Endodermal cell (in vitro differentiated cells): ENCODE results near the gene KRT76. TPM values are rescaled to one million over a fixed set of nuclear protein-coding genes. Genes with fewer than 3 reads are reported as not detected.
A peak's percentile ranks its signal among the peaks of the same experiment; 100 is the strongest.

Experiments used
- DNase-seq: peaks from one replicate; pipeline ENCODE4 v3.0.0-alpha.2; 2017
- H3K27ac ChIP-seq: 2 replicates; pipeline ENCODE4 v1.5.1; 2013; ENCODE audit warnings: mild to moderate bottlenecking, low read depth, low read length, moderate library complexity
- H3K27me3 ChIP-seq: 2 replicates; pipeline ENCODE4 v1.6.1; 2013; ENCODE audit warnings: mild to moderate bottlenecking, low read length, moderate library complexity; ENCODE audit not compliant: insufficient read depth, control insufficient read depth, poor library complexity, severe bottlenecking
- H3K36me3 ChIP-seq: 2 replicates; pipeline ENCODE4 v1.7.0; 2013; ENCODE audit warnings: mild to moderate bottlenecking, low read length, moderate library complexity; ENCODE audit not compliant: control insufficient read depth, insufficient read depth
- H3K4me1 ChIP-seq: one replicate; pipeline ENCODE4 v1.7.0; 2013; ENCODE audit warnings: low read length; ENCODE audit not compliant: control insufficient read depth, insufficient read depth
- H3K4me3 ChIP-seq: 2 replicates; pipeline ENCODE4 v1.5.1; 2013; ENCODE audit warnings: mild to moderate bottlenecking, low read length, moderate library complexity
- H3K9ac ChIP-seq: 2 replicates; pipeline ENCODE4 v1.6.1; 2013; ENCODE audit warnings: mild to moderate bottlenecking, low read length, moderate library complexity; ENCODE audit not compliant: poor library complexity, severe bottlenecking; ENCODE audit errors: extremely low read depth
- H3K9me3 ChIP-seq: 2 replicates; pipeline ENCODE4 v1.6.1; 2013; ENCODE audit warnings: mild to moderate bottlenecking, low read length, moderate library complexity; ENCODE audit not compliant: control insufficient read depth
- H3K27ac Mint-ChIP-seq: 2 replicates; pipeline ENCODE4 v1.8.0; 2020; ENCODE audit warnings: mixed read lengths
- H3K27me3 Mint-ChIP-seq: 2 replicates; pipeline ENCODE4 v1.8.0; 2021; ENCODE audit warnings: mild to moderate bottlenecking, mixed read lengths; ENCODE audit not compliant: insufficient read depth
- H3K36me3 Mint-ChIP-seq: 2 replicates; pipeline ENCODE4 v1.8.0; 2020; ENCODE audit warnings: low read depth, mixed read lengths
- H3K4me1 Mint-ChIP-seq: 2 replicates; pipeline ENCODE4 v1.8.0; 2020; ENCODE audit warnings: mixed read lengths
- H3K4me3 Mint-ChIP-seq: 2 replicates; pipeline ENCODE4 v1.8.0; 2020; ENCODE audit warnings: mild to moderate bottlenecking, moderate library complexity, mixed read lengths
- H3K9me3 Mint-ChIP-seq: 2 replicates; pipeline ENCODE4 v1.8.0; 2020; ENCODE audit warnings: mild to moderate bottlenecking, mixed read lengths
- CTCF ChIP-seq: fragments of 200-600 bp; sonication (generic); conservative IDR thresholded peaks from 2 replicates; pipeline ENCODE4 v1.5.0; 2021; ENCODE audit warnings: antibody characterized with exemption, mild to moderate bottlenecking
- WGBS, 2 experiments: methylation state at CpG; one replicate each; pipeline versions ENCODE4 v1.1.5 to v1.1.7; 2013; ENCODE audit warnings: missing lambda C conversion rate in 2 of 2, mixed read lengths in 1 of 2; ENCODE audit not compliant: insufficient coverage in 1 of 2, insufficient read length in 1 of 2; 5-methylcytosine and 5-hydroxymethylcytosine counted together
- total RNA-seq, 2 donors: library from RNA; stranded (reverse); fragmentation: NEBNext Ultra II Directional in 1 of 2; extraction: Animal tissue kit (Norgen Biotek cat#: 25700) in 1 of 2; gene quantifications; 2 replicates in 1 of 2; 3 replicates in 1 of 2; pipeline ENCODE4 v1.2.1, GENCODE V29; 2021

KRT76 gene
- total RNA-seq, 2 donors from 2014 or later = not detected

DNA sequence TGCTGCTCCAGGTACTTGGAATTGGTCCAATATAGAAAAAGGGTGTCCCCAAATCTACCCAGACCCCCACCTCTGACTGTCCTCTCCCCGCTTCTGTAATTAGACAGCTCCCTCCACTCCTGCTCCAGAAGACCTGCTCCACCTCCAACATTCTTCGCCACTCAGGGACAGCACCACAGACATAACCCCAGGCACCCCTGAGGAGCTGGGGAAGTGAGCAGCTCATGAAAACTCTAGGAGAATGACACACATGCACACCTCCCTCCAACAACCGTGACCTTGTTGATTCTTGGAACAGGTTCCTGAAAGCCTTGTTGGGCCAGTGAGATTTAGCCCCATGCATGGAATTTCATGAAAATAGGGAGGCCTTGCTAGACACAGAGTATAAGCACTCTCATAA is 28.6 kb upstream of the KRT76 start:
- H3K27ac Mint-ChIP-seq = no peak overlapping the region
- no peak overlapping the region for H3K4me3 ChIP-seq
- no peaks in the 10 kb centered on the region for H3K36me3 Mint-ChIP-seq

GRCh38 chr12:52805000-52805399 is 27.9 kb upstream of the KRT76 start:
- peak; percentile 88 for DNase-seq
- H3K36me3 ChIP-seq = no peaks in the 10 kb centered on the region
- Mint-ChIP-seq H3K36me3 (no peaks in the 10 kb centered on the region), H3K27me3 (peaks cover 16% of the 10 kb centered on the region), H3K4me1 (peaks cover 11% of the 10 kb centered on the region), H3K4me3 (no peak overlapping the region), H3K27ac (no peak overlapping the region), H3K9me3 (no peaks in the 10 kb centered on the region)
- no peak overlapping the region for H3K4me3 ChIP-seq
- no peaks in the 10 kb centered on the region for H3K4me1 ChIP-seq
- H3K9ac ChIP-seq = no peak overlapping the region
- no peak overlapping the region for H3K27ac ChIP-seq
- no peaks in the 10 kb centered on the region for H3K27me3 ChIP-seq
- no peaks in the 10 kb centered on the region for H3K9me3 ChIP-seq
- peak; percentile 22 for TF ChIP-seq CTCF
- 36 to 38% methylated on average over 1 of the region's 1 CpG for WGBS, 2 experiments

More for the DNA sequence above, 28.6 kb upstream of the KRT76 start:
- Histone ChIP-seq H3K36me3 (no peaks in the 10 kb centered on the region), H3K27me3 (no peaks in the 10 kb centered on the region), H3K9ac (no peak overlapping the region), H3K4me1 (no peaks in the 10 kb centered on the region), H3K9me3 (no peaks in the 10 kb centered on the region), H3K27ac (no peak overlapping the region)
- 83 to 93% methylated on average over 1 to 3 of the region's 3 CpGs for WGBS, 2 experiments
- TF ChIP-seq CTCF = no peak
- no peaks in the 10 kb centered on the region for H3K9me3 Mint-ChIP-seq
- H3K4me3 Mint-ChIP-seq = no peak overlapping the region
- peaks cover 16% of the 10 kb centered on the region for H3K27me3 Mint-ChIP-seq
- H3K4me1 Mint-ChIP-seq = peaks cover 7% of the 10 kb centered on the region
- no peak for DNase-seq

DNA sequence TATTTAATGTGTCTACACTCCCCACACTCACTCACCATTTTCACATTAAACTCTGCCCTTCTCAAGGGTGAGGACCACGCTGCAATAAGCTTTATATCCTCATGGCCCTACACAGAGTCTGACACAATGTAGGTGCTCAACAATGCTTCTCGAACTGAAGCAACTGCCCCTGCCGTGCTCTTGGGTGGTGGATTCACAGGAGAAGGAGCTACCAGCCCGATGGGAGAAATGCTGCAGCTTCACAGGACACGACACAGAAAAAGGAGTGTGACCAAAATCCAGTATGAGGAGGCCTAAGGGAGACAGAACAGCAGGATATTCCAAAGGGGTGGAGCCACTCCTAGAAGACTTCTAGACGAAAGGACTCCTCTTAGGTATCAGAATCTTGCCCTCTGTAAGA is 25.3 kb upstream of the KRT76 start:
- Mint-ChIP-seq H3K27ac (no peak overlapping the region), H3K36me3 (no peaks in the 10 kb centered on the region), H3K27me3 (no peaks in the 10 kb centered on the region), H3K9me3 (no peaks in the 10 kb centered on the region), H3K4me3 (no peak overlapping the region), H3K4me1 (peaks cover 13% of the 10 kb centered on the region)
- no peak overlapping the region for H3K27ac ChIP-seq
- no peak overlapping the region for H3K9ac ChIP-seq
- no peak for TF ChIP-seq CTCF
- H3K27me3 ChIP-seq = no peaks in the 10 kb centered on the region
- H3K4me3 ChIP-seq = no peak overlapping the region
- no peaks in the 10 kb centered on the region for H3K36me3 ChIP-seq
- no peaks in the 10 kb centered on the region for H3K9me3 ChIP-seq
- 83 to 92% methylated on average over 6 of the region's 6 CpGs for WGBS, 2 experiments
- DNase-seq = no peak
- no peaks in the 10 kb centered on the region for H3K4me1 ChIP-seq
